GM13976 (cell line): Measurements from ENCODE around the gene PFN2.

Experiments used
- DNase-seq: peaks from one replicate; pipeline ENCODE4 v3.0.0; 2012; ENCODE audit warnings: low spot score
- CTCF ChIP-seq: IDR thresholded peaks from 2 replicates; pipeline ENCODE4 v1.5.1; 2012; ENCODE audit warnings: borderline replicate concordance, mild to moderate bottlenecking; ENCODE audit not compliant: insufficient read depth; ENCODE audit errors: extremely low read depth, missing control alignments, control extremely low read depth
- in situ Hi-C: fragments of 300-500 bp; cut with MboI; formaldehyde crosslinking; loops from one replicate; pipeline ENCODE4 v1.12.0; 2022; ENCODE audit warnings: low sequenced_read_pairs, mixed read lengths, inconsistent platforms; ENCODE audit not compliant: unreplicated experiment

PFN2 gene

GRCh38 chr3:149959443-149959842 is 11.3 kb downstream of the PFN2 start:
- no peak for DNase-seq
- in situ Hi-C loops, result no loop called here
- no peak for TF ChIP-seq CTCF

GRCh38 chr3:149958171-149958796 is 12.4 kb downstream of the PFN2 start:
- in situ Hi-C loops, result no loop called here
- TF ChIP-seq CTCF, result no peak
- no peak for DNase-seq

- TF ChIP-seq CTCF, result no peak
- in situ Hi-C loops, result no loop called here
- no peak for DNase-seq
These were observed 13.2 kb downstream of the PFN2 start for GRCh38 chr3:149957361-149958125.

GRCh38 chr3:149955449-149955848 is 15.2 kb downstream of the PFN2 start:
- TF ChIP-seq CTCF, result no peak

GRCh38 chr3:149954812-149955211 is 15.9 kb downstream of the PFN2 start:
- in situ Hi-C loops, result no loop called here
- no peak for DNase-seq
- TF ChIP-seq CTCF, result no peak

More at GRCh38 chr3:149955449-149955848, 15.2 kb downstream of the PFN2 start:
- in situ Hi-C loops, result no loop called here
- DNase-seq, result no peak

GRCh38 chr3:149949181-149949580 is 21.5 kb downstream of the PFN2 start:
- in situ Hi-C loops, result no loop called here
- no peak for TF ChIP-seq CTCF
- no peak for DNase-seq
